Hippocampal formation (tissue), 2 donors: ENCODE data around the gene RGPD3.
"Not testable (repeated sequence)": the region's sequence is repeated elsewhere in the genome, so short reads cannot be mapped to it uniquely, and the experiment has no call there.

Experiments used
- DNase-seq, 2 donors: peaks; one replicate each; lab custom pipeline; 2025; lab: John Stamatoyannopoulos, UW

The RGPD3 gene

DNA sequence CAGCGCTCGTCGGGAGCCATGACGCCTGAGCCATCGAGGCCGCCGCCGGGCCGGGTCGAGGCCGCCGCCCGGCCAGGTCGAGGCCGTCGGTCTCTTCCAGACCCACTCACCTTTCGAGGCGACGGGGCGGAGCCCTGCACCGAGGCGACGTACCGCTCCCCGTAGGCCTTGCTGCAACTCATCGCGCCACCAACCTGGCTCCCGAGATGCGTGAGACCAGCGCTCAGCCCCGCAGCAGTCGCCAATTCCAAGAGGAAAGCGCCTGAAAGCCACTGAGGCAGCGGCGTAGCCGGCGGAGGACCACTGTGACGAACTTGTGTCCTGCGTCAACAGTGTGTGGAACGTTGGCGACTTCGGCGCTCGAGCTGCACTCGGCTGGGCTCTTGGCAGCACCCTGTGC lies at the start of gene RGPD3:
TSS of gene RGPD3 (minus strand) at position 307 of the 400 bp plus-strand sequence. CDS start at position 182, 125 bp downstream.
- DNase-seq = not testable (repeated sequence)

GRCh38 chr2:106517329-106517728 lies 49.1 kb upstream of the RGPD3 start:
- no peak for DNase-seq

GRCh38 chr2:106516864-106517263 lies 48.7 kb upstream of the RGPD3 start:
- DNase-seq = no peak

DNA sequence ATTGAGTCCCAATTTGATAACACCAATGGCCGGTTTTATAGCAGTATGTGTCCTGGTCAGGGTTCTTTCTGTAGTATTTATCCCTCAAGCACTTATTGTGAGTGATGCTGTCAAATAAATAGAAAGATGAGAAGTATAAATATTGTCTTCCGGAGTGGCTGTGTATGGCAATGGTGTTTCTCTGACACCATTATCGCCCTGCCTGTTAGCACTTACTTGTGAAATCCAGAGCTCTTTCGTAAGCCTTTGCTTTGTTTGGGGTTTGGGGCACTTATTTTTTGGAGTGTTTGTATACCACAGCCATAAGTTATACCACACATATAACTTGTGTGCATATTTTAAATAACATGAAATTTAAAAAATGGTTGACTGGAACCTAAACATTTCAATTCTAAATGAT lies 48.2 kb upstream of the RGPD3 start:
- no peak for DNase-seq

- not testable (repeated sequence) for DNase-seq
These were observed 46.6 kb upstream of the RGPD3 start for GRCh38 chr2:106514827-106515226.

DNA sequence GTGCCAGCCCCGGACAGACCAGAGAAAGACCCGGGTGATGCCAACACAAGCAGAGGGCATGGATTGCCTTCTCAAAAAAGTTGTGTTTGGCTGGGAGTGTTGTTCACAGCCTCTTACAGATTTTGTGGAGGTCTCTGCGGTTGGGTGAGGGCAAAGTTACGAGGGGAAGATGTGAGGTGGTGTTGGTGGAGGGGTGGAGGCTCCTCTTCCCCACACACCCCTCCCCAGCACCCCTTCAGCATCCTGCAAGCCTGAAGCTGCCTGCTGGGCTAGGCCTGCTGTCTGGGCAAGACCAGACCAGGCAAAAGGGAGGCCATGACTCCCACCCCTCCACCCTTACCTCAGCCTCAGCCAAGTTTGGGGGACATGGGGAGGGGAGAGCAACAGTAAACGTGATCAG lies 45.2 kb upstream of the RGPD3 start:
- DNase-seq = not testable (repeated sequence)

DNA sequence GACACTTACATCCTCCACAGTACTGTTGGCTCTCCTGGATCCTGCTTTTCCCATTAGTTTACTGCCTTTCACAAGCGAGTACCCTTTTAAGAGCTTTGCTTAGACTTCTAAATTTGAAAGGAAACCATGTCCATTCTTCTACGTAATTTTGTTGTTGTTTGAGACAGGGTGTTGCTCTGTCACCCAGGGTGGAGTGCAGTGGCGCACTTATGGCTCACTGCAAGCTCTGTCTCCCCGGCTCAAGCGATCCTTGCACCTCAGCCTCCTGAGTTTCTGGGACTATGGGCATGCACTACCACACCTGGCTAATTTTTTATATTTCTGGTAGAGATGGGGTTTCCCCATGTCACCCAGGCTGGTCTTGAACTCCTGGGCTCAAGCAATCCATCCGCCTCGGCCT lies 43.7 kb upstream of the RGPD3 start:
- not testable (repeated sequence) for DNase-seq

DNA sequence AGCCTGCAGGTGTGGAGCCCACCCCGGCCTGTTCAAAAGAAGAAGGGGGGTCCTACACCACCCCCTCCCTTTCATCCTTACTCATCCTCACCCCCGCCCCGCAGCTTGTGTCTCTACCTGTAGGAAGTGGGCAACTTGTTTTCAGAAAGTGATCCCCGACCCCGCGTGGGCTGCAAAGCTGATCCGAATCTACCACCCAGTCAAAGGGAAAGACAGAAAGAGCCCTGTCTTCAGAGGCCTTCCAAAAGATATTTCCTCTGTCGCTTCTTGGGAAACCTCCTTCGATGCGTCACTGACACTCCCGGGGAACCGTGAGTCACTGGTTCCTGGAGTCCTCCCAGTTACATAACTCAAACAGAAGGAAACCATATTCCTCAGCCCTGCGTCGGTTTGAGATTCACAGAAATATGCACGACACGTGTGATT lies 43.3 kb upstream of the RGPD3 start:
- not testable (repeated sequence) for DNase-seq

DNA sequence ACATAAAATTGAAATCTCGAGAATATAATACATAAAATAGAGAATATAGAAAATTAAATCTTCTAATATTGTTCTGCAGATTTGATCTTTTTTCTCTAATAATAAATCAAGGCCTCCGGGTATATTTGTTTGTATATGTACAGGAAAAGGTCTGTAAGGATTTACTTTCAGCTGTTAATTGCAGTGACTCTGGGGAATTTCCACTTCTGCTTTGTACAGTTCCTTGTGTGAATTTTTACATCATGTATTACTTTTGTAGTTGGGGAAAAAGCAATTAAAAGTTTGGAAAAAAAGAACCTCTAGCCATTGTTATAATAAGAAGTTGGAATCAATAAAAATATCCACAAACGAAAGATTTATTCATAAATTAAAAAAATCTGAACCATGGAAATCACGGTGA lies 42.6 kb upstream of the RGPD3 start:
- not testable (repeated sequence) for DNase-seq

- DNase-seq = not testable (repeated sequence)
These were observed 41.2 kb upstream of the RGPD3 start for GRCh38 chr2:106509374-106509770.

DNA sequence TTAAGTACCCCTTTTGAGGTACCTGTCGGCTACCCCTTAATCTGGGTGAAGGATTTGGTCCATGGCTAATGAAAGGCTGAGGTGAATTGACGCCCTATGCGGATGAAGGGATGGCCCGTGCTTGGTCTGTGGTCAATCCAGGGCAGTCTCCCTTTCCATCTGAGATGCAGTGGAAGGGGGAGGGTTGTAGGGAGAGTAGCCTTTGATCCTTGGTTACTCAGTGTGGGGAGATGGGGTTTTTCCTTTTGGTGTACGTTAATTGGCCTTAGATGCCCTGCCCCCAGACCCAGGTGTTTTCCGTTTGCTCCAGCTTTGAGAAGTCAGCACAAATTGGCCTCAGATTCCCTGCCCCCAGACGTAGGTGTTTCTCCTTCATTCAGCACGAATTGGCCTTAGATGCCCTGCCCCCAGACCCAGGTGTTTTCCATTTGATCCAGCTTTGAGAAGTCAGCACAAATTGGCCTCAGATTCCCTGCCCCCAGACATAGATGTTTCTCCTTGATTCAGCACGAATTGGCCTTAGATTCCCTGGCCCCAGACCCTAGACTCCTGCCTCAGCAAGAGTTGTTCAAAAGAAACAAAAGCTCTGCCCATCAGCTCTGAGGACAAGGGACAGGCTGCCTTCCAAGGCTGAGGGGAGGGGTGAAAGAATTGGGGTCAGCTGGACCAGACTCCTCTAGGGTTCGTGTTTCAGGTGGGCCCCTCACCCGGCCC lies 40.6 kb upstream of the RGPD3 start:
- DNase-seq = not testable (repeated sequence)

GRCh38 chr2:106506002-106506687 lies 37.9 kb upstream of the RGPD3 start:
- not testable (repeated sequence) for DNase-seq

DNA sequence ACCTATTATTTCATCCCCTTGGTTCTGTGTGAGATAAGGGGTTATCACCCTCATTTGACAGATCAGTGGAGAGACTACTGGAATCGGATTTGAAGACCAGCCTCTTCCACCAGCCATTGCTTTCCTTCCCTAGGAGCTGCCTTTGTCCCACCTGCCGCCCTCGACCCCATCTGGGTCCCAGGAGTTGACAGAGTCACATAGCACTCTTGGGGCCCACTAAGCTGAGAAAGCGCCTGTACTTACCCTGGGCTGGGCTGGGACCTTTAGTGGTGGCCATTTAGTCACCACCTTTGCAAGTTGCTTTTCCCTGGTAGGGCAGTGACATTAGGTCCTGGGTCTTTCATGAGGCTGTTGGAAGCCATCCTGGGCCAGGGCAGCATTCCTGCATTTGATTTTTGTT lies 36.6 kb upstream of the RGPD3 start:
- DNase-seq = not testable (repeated sequence)

- not testable (repeated sequence) for DNase-seq
These were observed 36.0 kb upstream of the RGPD3 start for GRCh38 chr2:106504192-106504591.

DNA sequence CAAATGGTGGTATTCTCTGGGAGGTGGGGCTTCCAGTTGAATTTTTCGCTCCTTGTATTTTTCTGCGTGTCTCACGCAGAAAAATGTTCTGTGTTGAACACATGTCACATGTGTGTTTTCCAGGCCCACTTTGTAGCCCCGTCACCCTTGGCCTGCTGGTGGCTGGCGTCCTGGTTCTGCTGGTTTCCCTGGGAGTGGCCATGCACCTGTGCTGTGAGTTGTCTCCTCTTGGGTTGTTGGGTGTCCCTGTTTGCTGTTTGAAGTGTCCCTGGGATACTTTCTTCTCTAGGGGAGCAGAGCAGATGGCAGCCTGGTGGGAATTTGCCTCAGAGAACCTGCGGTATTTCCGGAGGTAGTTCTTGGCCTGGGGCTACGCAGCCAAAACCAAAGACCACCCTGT lies 34.1 kb upstream of the RGPD3 start:
- DNase-seq = not testable (repeated sequence)

DNA sequence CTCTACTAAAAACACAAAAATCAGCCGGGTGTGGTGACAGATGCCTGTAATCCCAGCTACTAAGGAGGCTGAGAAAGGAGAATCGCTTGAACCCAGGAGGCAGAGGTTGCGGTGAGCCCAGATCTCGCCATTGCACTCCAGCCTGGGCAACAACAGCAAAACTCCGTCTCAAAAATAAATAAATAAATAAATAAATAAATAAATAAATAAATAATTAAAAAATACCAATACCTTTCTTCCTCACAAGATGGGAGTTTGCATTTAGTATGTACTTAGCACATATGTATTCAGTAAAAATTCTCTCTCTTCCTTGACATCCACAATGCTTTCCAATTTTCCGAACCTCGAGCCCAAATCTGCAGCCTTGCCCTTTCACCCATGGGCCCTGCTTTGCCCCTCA lies 32.1 kb upstream of the RGPD3 start:
- DNase-seq = not testable (repeated sequence)

DNA sequence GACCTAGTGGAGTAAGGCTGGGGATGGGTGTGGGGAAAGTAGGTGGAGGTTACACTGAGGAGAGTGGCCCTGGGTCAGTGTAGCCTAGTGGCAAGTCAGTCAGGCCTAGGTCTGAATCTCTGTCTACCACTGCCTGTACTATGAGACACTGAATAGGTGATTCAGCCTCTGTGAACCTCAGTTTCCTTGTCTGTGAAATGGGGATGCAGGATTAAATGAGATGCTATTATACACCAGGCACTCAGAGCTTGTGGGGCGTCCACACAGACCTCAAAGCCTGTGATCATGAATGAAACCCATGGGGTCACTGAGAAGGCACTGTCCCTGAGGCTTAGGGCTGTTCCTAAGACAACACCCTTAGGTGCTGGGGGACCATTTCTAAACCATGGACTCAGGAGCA lies 30.3 kb upstream of the RGPD3 start:
- DNase-seq = not testable (repeated sequence)

DNA sequence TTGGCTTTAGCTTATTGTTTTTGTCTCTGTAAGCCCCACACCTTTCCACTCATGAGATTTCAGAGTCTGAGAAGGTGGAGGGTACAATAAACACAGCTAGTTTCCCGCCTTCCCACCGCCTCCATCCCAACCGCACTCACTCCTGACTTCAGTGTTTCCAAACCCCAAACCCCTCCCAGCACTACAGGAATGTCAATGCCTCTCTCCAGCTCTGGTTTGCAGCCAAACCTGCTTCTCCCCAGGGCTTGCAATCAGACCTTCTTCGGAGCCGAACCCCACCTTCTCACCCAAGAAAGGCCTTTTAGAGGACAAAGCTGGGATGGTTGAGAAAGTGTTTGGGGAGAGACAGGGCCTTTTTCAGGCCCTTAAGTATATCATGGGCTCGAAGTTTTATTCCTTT lies 24.7 kb upstream of the RGPD3 start:
- DNase-seq = not testable (repeated sequence)

GRCh38 chr2:106492399-106492798 lies 24.2 kb upstream of the RGPD3 start:
- not testable (repeated sequence) for DNase-seq

GRCh38 chr2:106489701-106490100 lies 21.5 kb upstream of the RGPD3 start:
- not testable (repeated sequence) for DNase-seq

- not testable (repeated sequence) for DNase-seq
These were observed 19.4 kb upstream of the RGPD3 start for GRCh38 chr2:106487386-106488191.
